Mucosa of descending colon (tissue), 3 donors: ENCODE measurements around the gene FARP1. TPM values are rescaled to one million over a fixed set of nuclear protein-coding genes. Genes with fewer than 3 reads are reported as not detected.

Experiments used
- ATAC-seq: fragments of 200-7000 bp; cut with Tn5 transposase; one replicate; pipeline ENCODE4 v1.9.1; 2020; ENCODE audit warnings: mild to moderate bottlenecking, moderate library complexity
- DNase-seq, 3 donors: peaks; one replicate each; pipeline ENCODE4 v3.0.0-alpha.2; 2020
- H3K36me3 ChIP-seq: fragments of 200-600 bp; one replicate; pipeline ENCODE4 v1.8.0; 2021; ENCODE audit warnings: low read depth, mild to moderate bottlenecking
- H3K4me1 ChIP-seq: fragments of 200-600 bp; one replicate; pipeline ENCODE4 v1.8.0; 2021; ENCODE audit warnings: low read depth, mild to moderate bottlenecking
- H3K4me3 ChIP-seq: fragments of 200-600 bp; one replicate; pipeline ENCODE4 v1.8.0; 2021; ENCODE audit warnings: mild to moderate bottlenecking
- H3K9me3 ChIP-seq: fragments of 200-600 bp; one replicate; pipeline ENCODE4 v1.8.0; 2021; ENCODE audit warnings: mild to moderate bottlenecking
- CTCF ChIP-seq: fragments of 200-600 bp; IDR thresholded peaks from one replicate; pipeline ENCODE4 v1.8.0; 2022; ENCODE audit warnings: antibody characterized with exemption, mild to moderate bottlenecking
- intact Hi-C, 2 donors: fragments of 100-400 bp; cut with DNase I in 1 of 2; cut with micrococcal nuclease in 1 of 2; formaldehyde crosslinking; loops; one replicate each; pipeline versions ENCODE4 v1.11.0 to v1.11.1; 2022; cut with DNase I, micrococcal nuclease
- total RNA-seq, 3 donors: library from RNA; stranded (reverse); fragmentation: NEBNext Ultra II Directional in 2 of 3; extraction: Animal tissue kit (Norgen Biotek cat#: 25700) in 2 of 3; gene quantifications; one replicate each; pipeline versions ENCODE4 v1.2.1 to v1.2.4, GENCODE V29; 2021 to 2023
- donor health status: DM: no; HTN: no; CAD: no; lungs with moderate emphysema.
- donor health status: DM: no; HTN: no; CAD: no.
- donor health status: DM: no; HTN: yes; CAD: no.

Gene FARP1
- total RNA-seq, 3 donors from 2014 or later, result 44.4 to 111 (median 53.6) TPM

DNA sequence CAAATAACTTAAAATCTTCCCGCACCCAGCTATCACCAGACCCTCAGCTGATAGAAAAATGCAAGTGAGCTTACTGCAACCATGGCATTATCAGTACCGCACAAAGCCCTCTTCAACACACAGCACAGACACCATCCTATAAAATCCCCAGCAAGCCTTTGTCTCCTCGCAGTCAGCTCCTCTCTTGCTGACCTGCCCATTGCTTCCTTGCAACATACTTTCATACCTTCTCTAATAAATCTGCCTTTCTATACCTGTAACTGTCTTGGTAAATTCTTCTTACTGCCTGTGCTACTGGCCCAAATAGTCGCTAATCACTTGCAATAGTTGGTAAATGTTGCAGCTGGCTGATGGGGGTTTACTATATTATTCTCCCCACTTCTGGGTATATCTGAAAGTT is 43.3 kb upstream of the FARP1 start:
- DNase-seq, result no peak
- Histone ChIP-seq H3K9me3 (no peaks in the 10 kb centered on the region), H3K4me3 (no peak overlapping the region), H3K36me3 (no peaks in the 10 kb centered on the region), H3K4me1 (no peaks in the 10 kb centered on the region)
- intact Hi-C loops, result no loop called here
- ATAC-seq, result no peak
- no peak for TF ChIP-seq CTCF

DNA sequence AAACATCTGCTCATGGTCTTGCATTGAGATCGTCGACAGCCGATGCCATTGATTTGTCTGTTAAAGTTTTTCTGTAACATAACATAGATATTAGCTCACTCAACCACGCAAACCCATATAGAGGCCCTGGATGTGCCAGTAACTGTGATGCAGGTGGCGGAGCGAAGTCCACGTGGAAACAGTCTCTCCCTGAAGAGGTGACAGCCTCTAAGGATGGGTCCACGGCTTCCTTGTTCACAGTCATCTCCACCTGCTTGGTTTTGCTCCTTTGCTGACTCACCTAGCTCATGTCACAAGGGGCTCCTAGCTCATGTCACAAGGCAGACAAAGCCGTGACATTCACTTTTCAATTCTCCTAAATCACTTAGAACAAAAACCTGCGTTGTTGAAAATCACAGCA is 42.4 kb upstream of the FARP1 start:
- DNase-seq, result no peak
- intact Hi-C loops, result no loop called here

GRCh38 chr13:98103531-98103930 is 39.4 kb upstream of the FARP1 start:
- Histone ChIP-seq H3K4me3 (no peak overlapping the region), H3K9me3 (no peaks in the 10 kb centered on the region), H3K36me3 (no peaks in the 10 kb centered on the region), H3K4me1 (no peaks in the 10 kb centered on the region)
- ATAC-seq (no peak), DNase-seq (no peak)
- TF ChIP-seq CTCF, result no peak
- intact Hi-C loops, result no loop called here

More for the DNA sequence above, 42.4 kb upstream of the FARP1 start:
- ATAC-seq, result no peak
- no peak for TF ChIP-seq CTCF
- Histone ChIP-seq H3K36me3 (no peaks in the 10 kb centered on the region), H3K9me3 (no peaks in the 10 kb centered on the region), H3K4me3 (no peak overlapping the region), H3K4me1 (no peaks in the 10 kb centered on the region)

DNA sequence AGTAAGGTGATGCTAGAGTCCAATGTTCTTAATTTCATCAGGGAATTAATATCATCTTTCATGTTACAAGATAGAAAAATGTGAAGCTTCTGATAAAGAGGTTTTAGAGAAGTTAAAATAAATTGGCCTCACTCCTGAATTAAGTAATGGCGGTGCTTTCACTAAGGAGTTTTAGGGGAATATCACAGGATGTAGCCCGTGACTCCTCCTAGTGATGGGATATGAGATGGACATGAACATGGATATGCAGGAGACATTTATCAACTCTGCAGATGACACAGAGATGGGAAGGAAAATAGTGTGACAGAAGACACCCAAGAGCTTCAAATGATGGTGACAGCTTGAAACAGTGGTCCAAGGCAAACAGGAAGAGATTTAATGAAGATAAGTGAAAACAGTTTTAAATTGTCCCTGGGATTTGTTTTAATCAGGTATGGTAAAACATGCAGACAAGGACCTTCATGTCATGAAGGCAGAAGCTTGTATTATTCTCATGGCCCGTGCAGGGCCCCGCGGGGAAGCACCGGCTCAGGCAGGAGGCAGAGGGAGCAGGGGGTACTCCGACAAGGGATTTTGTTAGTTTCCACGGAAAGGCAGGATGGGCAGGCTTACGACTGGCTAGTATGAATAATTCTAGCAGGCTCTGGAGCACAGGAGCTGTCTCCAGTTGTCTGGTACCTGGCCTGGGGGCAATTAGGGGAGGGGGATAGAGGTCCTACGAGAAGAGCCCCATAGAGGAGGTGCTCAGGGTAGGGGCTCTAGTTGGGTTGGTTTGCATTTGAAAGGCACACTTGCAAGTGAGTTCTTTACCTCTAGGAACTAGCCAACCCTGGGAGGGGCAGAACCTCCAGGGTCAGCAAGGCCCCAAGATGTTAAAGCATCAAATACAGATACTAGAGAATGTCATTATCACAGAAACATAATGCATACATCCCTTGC is 38.7 kb upstream of the FARP1 start:
- Histone ChIP-seq H3K9me3 (no peaks in the 10 kb centered on the region), H3K4me3 (no peak overlapping the region), H3K4me1 (no peaks in the 10 kb centered on the region), H3K36me3 (no peaks in the 10 kb centered on the region)
- TF ChIP-seq CTCF, result no peak
- DNase-seq, result no peak
- intact Hi-C loops, result no loop called here
- ATAC-seq, result no peak

- no peak for TF ChIP-seq CTCF
- no peaks in the 10 kb centered on the region for H3K36me3 ChIP-seq
- H3K9me3 ChIP-seq, result no peaks in the 10 kb centered on the region
- no peak overlapping the region for H3K4me3 ChIP-seq
- peak; percentile 36 for ATAC-seq
- no peaks in the 10 kb centered on the region for H3K4me1 ChIP-seq
- intact Hi-C loops, result no loop called here
- DNase-seq, result peak in 1 of 3 donors; percentile 2
Observed at GRCh38 chr13:98105929-98106336, 37.0 kb upstream of the FARP1 start.
